ENCODE data around the gene SPINK14.

SPINK14 gene

GRCh38 chr5:148168246-148168645 lies at the start of gene SPINK14:
Gene SPINK14, plus strand, starts transcription at chr5:148168546. Its CDS starts 1,187 bp downstream, at chr5:148169733.
- DNase-seq (ENCODE audit: low spot score), result no peak

GRCh38 chr5:148120317-148120716 lies 48.0 kb upstream of the SPINK14 start:
- DNase-seq (ENCODE audit: low spot score), result no peak

DNA sequence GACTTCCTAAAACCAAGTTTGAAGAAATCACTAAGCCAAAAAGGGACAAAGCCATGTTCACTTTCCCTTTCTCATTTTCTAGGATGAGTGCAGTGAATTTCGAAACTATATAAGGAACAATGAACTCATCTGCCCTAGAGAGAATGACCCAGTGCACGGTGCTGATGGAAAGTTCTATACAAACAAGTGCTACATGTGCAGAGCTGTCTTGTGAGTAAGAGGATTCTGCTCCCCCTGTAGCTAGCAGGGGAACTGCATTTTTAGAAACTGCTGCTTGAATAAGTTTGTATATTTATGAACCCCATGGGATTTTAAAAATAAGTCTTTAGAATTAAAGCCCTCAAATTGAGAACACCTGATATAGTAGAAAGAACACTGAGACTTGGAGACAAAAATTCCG lies 42.7 kb upstream of the SPINK14 start:
- no peak for DNase-seq (ENCODE audit: low spot score)

GRCh38 chr5:148135091-148136048 lies 33.0 kb upstream of the SPINK14 start:
- DNase-seq (ENCODE audit: low spot score), result no peak

DNA sequence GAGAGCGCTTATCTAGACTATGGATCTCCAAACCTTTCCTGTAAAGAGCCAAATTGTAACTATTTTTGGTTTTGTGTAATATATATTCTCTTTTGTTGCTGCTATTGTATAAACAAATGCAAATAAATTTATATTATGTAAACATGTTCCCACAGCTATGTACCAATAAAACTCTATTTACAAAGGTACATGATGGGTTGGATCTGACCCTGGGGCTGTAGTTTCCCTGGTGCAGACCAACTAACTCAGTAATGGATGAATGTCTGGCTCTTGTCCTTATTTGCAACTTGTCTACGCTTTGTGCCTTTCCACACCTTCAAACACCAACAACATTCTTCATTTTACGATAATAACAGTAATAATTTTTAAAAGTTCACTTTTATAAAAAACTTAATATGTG lies 27.5 kb upstream of the SPINK14 start:
- DNase-seq (ENCODE audit: low spot score), result no peak

DNA sequence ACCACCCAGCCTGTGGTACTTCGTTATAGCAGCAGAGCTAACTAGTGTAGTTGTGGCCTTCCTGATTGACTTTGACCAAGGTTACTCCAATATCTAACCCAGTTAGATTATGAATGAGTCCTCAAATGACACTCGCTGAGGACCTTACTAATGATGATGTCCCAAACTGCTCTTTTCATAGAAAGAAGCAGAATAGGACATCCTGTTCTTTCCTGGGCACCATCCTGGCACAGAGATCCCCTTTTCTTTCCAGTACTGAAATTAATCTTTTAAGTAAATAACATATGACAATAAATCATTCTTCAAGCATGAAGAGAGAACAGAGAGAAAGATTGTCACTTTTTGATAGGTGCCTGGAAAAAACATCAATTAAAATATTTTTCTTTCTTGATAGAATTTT lies 26.7 kb upstream of the SPINK14 start:
- DNase-seq (ENCODE audit: low spot score), result no peak

DNA sequence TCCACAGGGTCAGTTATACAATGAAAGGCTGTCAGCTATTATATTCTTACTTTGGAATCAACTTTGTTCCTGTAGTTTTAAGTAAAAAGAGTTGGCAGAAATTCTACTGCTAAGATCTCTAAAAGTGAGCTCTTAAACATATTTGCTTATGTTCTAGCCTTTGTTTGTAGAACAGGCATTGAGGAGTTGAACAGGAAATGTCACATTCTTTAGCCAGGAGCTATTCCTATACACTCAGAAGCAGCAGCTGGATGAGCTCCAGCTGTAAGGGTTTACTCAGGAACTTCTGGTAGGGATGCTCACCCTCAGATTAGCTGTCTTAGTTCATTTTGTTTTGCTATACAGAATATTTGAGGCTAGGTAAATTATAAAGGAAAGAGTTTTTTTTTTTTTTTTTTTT lies 22.4 kb upstream of the SPINK14 start:
- DNase-seq (ENCODE audit: low spot score), result no peak

DNA sequence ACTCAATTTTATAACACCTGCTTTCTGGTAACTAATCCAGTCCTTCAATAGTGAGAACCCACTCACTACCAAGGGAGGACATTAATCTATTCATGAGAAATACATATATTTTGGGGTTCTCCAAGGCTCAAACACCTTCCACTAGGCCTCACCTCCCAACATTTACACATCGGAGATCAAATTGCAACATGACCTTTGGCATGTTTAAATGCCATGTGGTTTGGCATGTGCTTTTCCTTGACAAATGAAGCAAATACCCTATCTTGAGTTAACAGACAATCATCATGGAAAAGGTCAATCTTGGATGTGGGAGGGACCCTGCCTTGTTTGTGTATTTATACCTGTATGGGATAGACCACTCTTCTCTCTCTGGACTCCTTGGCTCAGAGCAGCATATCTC lies 21.9 kb upstream of the SPINK14 start:
- DNase-seq (ENCODE audit: low spot score), result no peak

GRCh38 chr5:148147415-148147814 lies 20.9 kb upstream of the SPINK14 start:
- DNase-seq (ENCODE audit: low spot score), result no peak

GRCh38 chr5:148151872-148152271 lies 16.5 kb upstream of the SPINK14 start:
- no peak for DNase-seq (ENCODE audit: low spot score)

DNA sequence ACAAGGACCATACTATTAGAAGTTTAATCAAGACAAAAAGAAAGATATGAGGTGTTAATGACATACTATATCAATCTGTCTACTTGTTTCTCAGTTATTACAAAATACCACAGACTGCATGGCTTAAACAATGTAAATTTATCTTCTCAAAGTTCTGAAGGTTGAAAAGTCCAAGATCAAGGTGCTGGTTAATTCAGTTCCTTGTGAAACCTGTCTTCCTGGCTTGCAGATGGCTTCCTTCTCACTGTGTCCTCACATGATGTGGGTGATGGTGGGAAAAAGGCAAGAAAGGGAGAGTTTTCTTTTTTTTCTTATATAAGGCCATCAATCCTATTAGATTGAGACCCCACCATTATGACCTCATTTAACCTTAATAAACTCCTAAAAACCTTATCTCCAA lies 15.6 kb upstream of the SPINK14 start:
- no peak for DNase-seq (ENCODE audit: low spot score)

DNA sequence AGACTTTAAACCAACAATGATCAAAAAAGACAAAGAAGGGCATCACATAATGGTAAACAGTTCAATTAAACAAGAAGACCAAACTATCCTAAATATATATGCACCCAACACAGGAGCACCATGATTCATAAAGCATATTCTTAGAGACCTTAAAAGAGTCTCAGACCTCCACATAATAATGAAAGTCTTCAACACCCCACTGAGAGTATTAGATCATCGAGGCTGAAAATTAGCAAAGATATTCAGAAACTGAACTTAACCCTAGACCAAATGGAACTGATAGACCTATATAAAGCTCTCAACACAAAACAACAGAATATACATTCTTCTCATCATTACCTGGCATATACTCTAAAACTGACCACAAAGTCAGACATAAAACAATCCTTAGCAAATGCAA lies 11.7 kb upstream of the SPINK14 start:
- no peak for DNase-seq (ENCODE audit: low spot score)

DNA sequence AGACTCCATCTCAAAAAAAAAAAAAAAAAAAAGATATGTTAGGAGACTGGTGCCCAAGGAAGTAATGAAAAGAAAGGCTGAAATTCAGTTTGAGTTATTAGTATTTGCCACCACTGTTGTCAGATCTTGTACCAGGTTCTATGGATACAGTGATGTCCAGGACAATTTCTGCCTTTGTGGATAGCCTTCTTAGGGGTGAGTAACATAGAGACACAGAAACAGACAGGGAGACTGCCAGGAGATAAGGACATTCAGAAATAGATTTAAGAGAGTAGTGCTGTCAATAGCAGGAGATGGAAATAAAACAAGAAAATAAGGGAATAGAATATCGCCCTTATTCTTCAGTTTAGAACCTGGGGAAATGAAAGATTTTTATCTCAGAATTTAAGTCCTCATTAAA lies 6.3 kb upstream of the SPINK14 start:
- DNase-seq (ENCODE audit: low spot score), result no peak

GRCh38 chr5:148163345-148163744 lies 5.0 kb upstream of the SPINK14 start:
- DNase-seq (ENCODE audit: low spot score), result no peak

- no peak for DNase-seq (ENCODE audit: low spot score)
Observed at GRCh38 chr5:148166550-148167283, 1.6 kb upstream of the SPINK14 start.

- DNase-seq (ENCODE audit: low spot score), result no peak
Observed at GRCh38 chr5:148172377-148172776, 4.0 kb downstream of the SPINK14 start.

DNA sequence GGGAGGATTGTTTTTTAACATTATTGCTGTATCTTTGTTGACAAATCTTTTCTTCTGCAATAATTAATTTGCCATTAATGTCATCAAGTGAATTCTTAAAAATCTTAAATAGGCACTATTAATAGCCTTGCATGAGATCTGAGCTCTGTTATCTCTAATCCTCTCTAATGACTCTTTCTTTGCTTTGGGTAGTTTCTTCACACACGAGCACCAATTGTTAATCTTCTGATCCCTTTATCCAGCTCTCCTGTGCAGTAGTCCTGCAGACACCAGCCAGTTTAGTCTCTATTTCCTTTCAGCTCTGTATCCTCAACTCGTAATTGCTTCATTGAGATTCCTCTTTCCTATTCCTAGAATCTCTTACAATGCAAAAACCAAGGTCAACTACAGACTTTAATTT lies 8.1 kb downstream of the SPINK14 start:
- DNase-seq (ENCODE audit: low spot score), result no peak

GRCh38 chr5:148177207-148177606 lies 8.9 kb downstream of the SPINK14 start:
- DNase-seq (ENCODE audit: low spot score), result no peak

- peak; percentile 44 for DNase-seq (ENCODE audit: low spot score)
Observed at GRCh38 chr5:148179234-148179824, 11.0 kb downstream of the SPINK14 start.

GRCh38 chr5:148186248-148187003 lies 18.1 kb downstream of the SPINK14 start:
- DNase-seq (ENCODE audit: low spot score), result no peak

DNA sequence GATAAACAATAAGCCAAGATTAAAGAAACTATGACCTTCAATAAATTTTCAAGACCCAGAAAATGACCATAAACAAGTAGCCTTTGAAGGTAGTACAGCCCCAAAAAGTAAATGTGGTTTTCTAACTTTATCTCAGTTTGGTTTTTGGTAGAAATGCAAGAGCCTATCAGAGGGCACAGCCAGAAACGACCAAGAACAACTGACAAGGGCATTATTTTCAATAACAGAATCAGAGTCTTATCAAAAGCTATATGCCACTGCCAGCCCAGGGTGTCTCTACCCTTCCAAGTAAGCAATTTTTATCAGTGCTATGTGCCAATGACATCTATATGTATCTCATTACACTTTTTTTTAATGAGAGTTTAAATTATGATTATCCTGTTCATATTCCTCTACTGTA lies 22.7 kb downstream of the SPINK14 start:
- DNase-seq (ENCODE audit: low spot score), result no peak

GRCh38 chr5:148193202-148193601 lies 24.9 kb downstream of the SPINK14 start:
- no peak for DNase-seq (ENCODE audit: low spot score)
